A673 (cell line): ENCODE measurements around the gene SORL1-AS1.

Source experiments
- CTCF ChIP-seq: fragments of 300-800, 200-600 bp; sonication (generic); conservative IDR thresholded peaks from 2 replicates; pipeline ENCODE4 v1.5.1; 2017; ENCODE audit warnings: low read depth, mild to moderate bottlenecking, antibody characterized with exemption, low read length, moderate library complexity, mixed read lengths
- EZH2 ChIP-seq: fragments of 200-600 bp; sonication (generic); IDR thresholded peaks from 2 replicates; pipeline ENCODE4 v1.6.1; 2017; ENCODE audit warnings: borderline replicate concordance, low read depth, mild to moderate bottlenecking, mixed read lengths, antibody characterized with exemption, low read length; ENCODE audit not compliant: poor library complexity, severe bottlenecking

- TF ChIP-seq CTCF (no peak), EZH2 (no peak)
These were observed 3.1 kb downstream of the SORL1-AS1 start for GRCh38 chr11:121449626-121450025.
